Breast epithelium (tissue), 4 donors: ENCODE results near the gene RTL10. TPM values are rescaled to one million over a fixed set of nuclear protein-coding genes. Genes with fewer than 3 reads are reported as not detected.
"Not testable (repeated sequence)": the region's sequence is repeated elsewhere in the genome, so short reads cannot be mapped to it uniquely, and the experiment has no call there.

Experiments used
- DNase-seq, 2 donors: peaks; one replicate each; pipeline ENCODE4 v3.0.0-alpha.2; 2019; ENCODE audit warnings: low spot score in 2 of 2
- H3K27ac ChIP-seq, 2 donors: fragments of 200-600 bp; sonication (generic) in 1 of 2; one replicate each; pipeline ENCODE4 v1.5.1; 2016 to 2019; ENCODE audit warnings: mild to moderate bottlenecking in 1 of 2
- H3K27me3 ChIP-seq, 2 donors: fragments of 200-600 bp; sonication (generic) in 1 of 2; one replicate each; pipeline versions ENCODE4 v1.5.1 to v1.6.0; 2017 to 2019; ENCODE audit warnings: control low read depth in 1 of 2, mild to moderate bottlenecking in 1 of 2
- H3K36me3 ChIP-seq: fragments of 200-600 bp; one replicate; pipeline ENCODE4 v1.5.1; 2019
- H3K4me1 ChIP-seq, 2 donors: fragments of 200-600 bp; sonication (generic); one replicate each; pipeline ENCODE4 v1.5.1; 2016 to 2019; ENCODE audit warnings: control low read depth in 1 of 2
- H3K4me3 ChIP-seq, 3 donors: fragments of 200-600 bp; sonication (generic); 1 replicate in 2 of 3; 2 replicates in 1 of 3; pipeline ENCODE4 v1.5.1; 2016 to 2019; ENCODE audit warnings: mild to moderate bottlenecking in 3 of 3, moderate library complexity in 2 of 3
- H3K9me3 ChIP-seq, 2 donors: fragments of 200-600 bp; sonication (generic) in 1 of 2; one replicate each; pipeline ENCODE4 v1.5.1; 2016 to 2019; ENCODE audit warnings: control low read depth in 1 of 2
- CTCF ChIP-seq, 3 donors: fragments of 450-650 bp; IDR thresholded peaks; one replicate each; pipeline ENCODE4 v1.5.1; 2016 to 2017; ENCODE audit warnings: antibody characterized with exemption in 3 of 3, mild to moderate bottlenecking in 3 of 3, moderate library complexity in 3 of 3
- POLR2A ChIP-seq: fragments of 450-650 bp; IDR thresholded peaks from one replicate; pipeline ENCODE4 v1.6.1; 2016; ENCODE audit warnings: antibody characterized with exemption, mild to moderate bottlenecking, moderate library complexity
- POLR2AphosphoS5 ChIP-seq, 3 donors: sonication (generic); formaldehyde crosslinking; IDR thresholded peaks; one replicate each; pipeline ENCODE4 v1.6.1; 2017; ENCODE audit warnings: antibody characterized with exemption in 3 of 3
- intact Hi-C: fragments of 100-400 bp; cut with DNase I; formaldehyde crosslinking; loops from one replicate; pipeline ENCODE4 v1.15.1; 2023; ENCODE audit warnings: low total_unique reads
- total RNA-seq, 3 donors: library from RNA; depleted of rRNA; stranded (reverse); fragments of >200 nt; gene quantifications; one replicate each; pipeline ENCODE4 v1.1.0, GENCODE V29; 2016

Gene RTL10
- total RNA-seq, 3 donors from 2014 or later = 6.7 to 21.5 (median 14.1) TPM

- no peaks in the 10 kb centered on the region for H3K36me3 ChIP-seq
- H3K4me1 ChIP-seq = peaks cover 0 to under 1% of the 10 kb centered on the region in 2 donors
- H3K4me3 ChIP-seq = no peak overlapping the region
- peak overlapping the region; percentile 67 to 76 for H3K27ac ChIP-seq
- no peaks in the 10 kb centered on the region for H3K9me3 ChIP-seq
- intact Hi-C loops = no loop called here
- TF ChIP-seq POLR2AphosphoS5 (IDR thresholded peaks at IDR 0.05) = no peak
- no peak for TF ChIP-seq CTCF (IDR thresholded peaks at IDR 0.05)
- no peak for TF ChIP-seq POLR2A
- H3K27me3 ChIP-seq = no peaks in the 10 kb centered on the region
- no peak for DNase-seq
Measured at GRCh38 chr22:19885841-19886592, 31.3 kb upstream of the RTL10 start.

- H3K27me3 ChIP-seq = no peaks in the 10 kb centered on the region
- no peak for TF ChIP-seq CTCF (IDR thresholded peaks at IDR 0.05)
- intact Hi-C loops = no loop called here
- H3K36me3 ChIP-seq = no peaks in the 10 kb centered on the region
- no peaks in the 10 kb centered on the region for H3K9me3 ChIP-seq
- no peak for DNase-seq
- no peaks in the 10 kb centered on the region for H3K4me1 ChIP-seq
- H3K27ac ChIP-seq = peak overlapping the region in 1 of 2 donors; percentile 43
- H3K4me3 ChIP-seq = no peak overlapping the region
Measured at GRCh38 chr22:19884954-19885751, 30.5 kb upstream of the RTL10 start.

- TF ChIP-seq POLR2A = no peak
- TF ChIP-seq POLR2AphosphoS5 (IDR thresholded peaks at IDR 0.05) = no peak
- no peak for TF ChIP-seq CTCF (IDR thresholded peaks at IDR 0.05)
- no peak overlapping the region for H3K27ac ChIP-seq
- intact Hi-C loops = no loop called here
- H3K27me3 ChIP-seq = no peaks in the 10 kb centered on the region
- no peaks in the 10 kb centered on the region for H3K36me3 ChIP-seq
- H3K4me1 ChIP-seq = no peaks in the 10 kb centered on the region
- DNase-seq = no peak
- H3K9me3 ChIP-seq = no peaks in the 10 kb centered on the region
- H3K4me3 ChIP-seq = no peak overlapping the region
Measured at GRCh38 chr22:19884161-19884953, 29.7 kb upstream of the RTL10 start.

- H3K9me3 ChIP-seq, H3K27ac ChIP-seq, H3K4me1 ChIP-seq, H3K36me3 ChIP-seq, H3K27me3 ChIP-seq, DNase-seq, H3K4me3 ChIP-seq, intact Hi-C loops: not testable (repeated sequence)
Measured at GRCh38 chr22:19883446-19883845, 28.8 kb upstream of the RTL10 start.

GRCh38 chr22:19882446-19883381 is 28.0 kb upstream of the RTL10 start:
- H3K27ac ChIP-seq = no peak overlapping the region
- H3K9me3 ChIP-seq = no peaks in the 10 kb centered on the region
- no peaks in the 10 kb centered on the region for H3K27me3 ChIP-seq
- H3K4me3 ChIP-seq = no peak overlapping the region
- no peak for TF ChIP-seq CTCF (IDR thresholded peaks at IDR 0.05)
- no peak for TF ChIP-seq POLR2AphosphoS5 (IDR thresholded peaks at IDR 0.05)
- TF ChIP-seq POLR2A = no peak
- DNase-seq = no peak
- H3K36me3 ChIP-seq = no peaks in the 10 kb centered on the region
- H3K4me1 ChIP-seq = no peaks in the 10 kb centered on the region
- intact Hi-C loops = no loop called here
